GM19328 (cell line): ENCODE data around the gene IL17A.
"Not testable (repeated sequence)": the region's sequence is repeated elsewhere in the genome, so short reads cannot be mapped to it uniquely, and the experiment has no call there.

Source experiments
- ATAC-seq: cut with Tn5 transposase; IDR thresholded peaks from one replicate; pipeline ENCODE4 v1.9.1; 2021; ENCODE audit warnings: mild to moderate bottlenecking, moderate library complexity; ENCODE audit not compliant: unreplicated experiment

The IL17A gene

GRCh38 chr6:52162940-52163908 lies 23.0 kb upstream of the IL17A start:
- ATAC-seq = peak; percentile 73

DNA sequence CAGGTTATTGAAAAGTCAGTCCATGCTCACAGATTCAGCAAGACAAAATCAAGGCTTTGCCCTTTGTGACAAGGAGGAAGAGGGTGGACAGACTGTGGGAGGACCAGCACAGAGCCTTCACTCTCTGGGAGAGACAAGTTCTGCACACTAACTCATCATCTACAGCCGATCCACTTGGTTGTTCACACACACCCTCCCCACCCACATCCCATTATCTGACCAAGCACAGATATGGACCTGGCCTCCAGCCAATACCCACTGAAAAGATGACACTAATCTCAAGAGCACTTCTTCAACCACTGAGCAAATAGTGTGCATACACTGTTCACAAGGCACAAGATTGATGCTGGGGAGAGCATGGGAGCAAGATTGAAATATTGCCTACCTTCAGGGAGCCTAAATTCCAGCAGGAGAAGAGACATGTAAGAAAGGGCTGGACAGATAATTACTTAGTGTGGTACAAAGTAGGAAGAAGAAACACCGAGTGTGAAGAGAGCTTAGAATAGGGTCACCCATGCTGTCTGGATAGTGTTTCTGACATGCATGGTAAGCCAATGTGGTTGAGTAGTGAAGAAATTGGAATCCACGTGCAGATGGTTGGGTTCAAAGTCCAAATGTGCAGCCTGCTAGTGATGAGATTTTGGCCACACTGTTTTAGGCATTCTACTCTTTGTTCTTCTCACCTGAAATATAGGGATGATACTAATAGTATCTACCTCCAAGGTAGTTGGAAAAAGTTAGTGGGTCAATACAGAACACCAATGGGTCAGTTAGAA lies 21.7 kb upstream of the IL17A start:
- ATAC-seq = no peak

- no peak for ATAC-seq
These were observed 18.9 kb upstream of the IL17A start for GRCh38 chr6:52167267-52167666.

DNA sequence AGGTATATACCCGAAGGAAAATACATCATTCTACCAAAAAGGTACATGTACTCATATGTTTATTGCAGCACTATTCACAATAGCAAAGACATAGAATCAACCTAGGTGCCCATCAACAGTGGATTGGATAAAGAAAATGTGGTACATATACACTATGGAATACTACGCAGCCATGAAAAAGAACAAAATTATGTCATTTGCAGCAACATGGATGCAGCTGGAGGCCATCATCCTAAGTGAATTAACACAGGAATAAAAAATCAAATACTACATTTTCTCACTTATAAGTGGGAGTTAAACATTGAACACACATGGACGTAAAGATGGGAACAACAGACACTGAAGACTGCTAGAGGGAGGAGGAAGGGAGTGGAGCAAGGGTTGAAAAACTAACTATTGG lies 17.8 kb upstream of the IL17A start:
- not testable (repeated sequence) for ATAC-seq

- ATAC-seq = no peak
These were observed 12.1 kb upstream of the IL17A start for GRCh38 chr6:52174118-52174517.

- ATAC-seq = peak; percentile 61
These were observed 9.6 kb upstream of the IL17A start for GRCh38 chr6:52176550-52176949.

GRCh38 chr6:52177961-52178360 lies 8.2 kb upstream of the IL17A start:
- ATAC-seq = no peak

- ATAC-seq = peak; percentile 64
These were observed 5.2 kb upstream of the IL17A start for GRCh38 chr6:52180787-52181558.

DNA sequence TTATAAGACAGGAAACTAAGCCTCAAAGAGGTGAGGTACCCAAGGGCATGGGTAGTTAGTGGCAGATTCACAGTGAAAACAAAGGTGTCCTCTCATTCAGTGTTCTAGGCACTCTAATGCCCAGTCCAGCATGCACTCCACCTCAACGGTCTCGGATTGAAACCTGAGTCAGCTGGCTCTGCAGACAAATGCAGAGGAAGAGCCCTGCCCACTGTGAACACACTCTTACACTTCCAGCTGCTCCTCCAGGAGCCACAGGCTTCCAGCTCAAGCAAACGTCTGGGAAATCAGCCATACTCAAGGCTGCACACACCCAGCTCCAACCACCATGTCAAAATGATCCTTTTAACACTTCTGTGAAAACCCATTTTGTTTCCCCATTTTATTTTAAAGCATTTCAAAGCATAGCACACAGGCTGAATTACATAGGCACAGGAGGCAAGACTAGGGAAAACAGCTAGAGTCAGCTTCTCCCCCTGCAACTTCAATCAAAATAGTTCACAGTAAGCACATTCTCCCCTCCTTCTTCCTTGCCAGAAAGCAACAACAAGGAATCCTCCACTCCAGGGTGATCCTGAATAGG lies 3.0 kb upstream of the IL17A start:
- no peak for ATAC-seq

- ATAC-seq = peak; percentile 77
These were observed 305 bp downstream of the IL17A start for GRCh38 chr6:52186480-52186879.

- ATAC-seq = no peak
These were observed 923 bp downstream of the IL17A start for GRCh38 chr6:52187098-52187497.

DNA sequence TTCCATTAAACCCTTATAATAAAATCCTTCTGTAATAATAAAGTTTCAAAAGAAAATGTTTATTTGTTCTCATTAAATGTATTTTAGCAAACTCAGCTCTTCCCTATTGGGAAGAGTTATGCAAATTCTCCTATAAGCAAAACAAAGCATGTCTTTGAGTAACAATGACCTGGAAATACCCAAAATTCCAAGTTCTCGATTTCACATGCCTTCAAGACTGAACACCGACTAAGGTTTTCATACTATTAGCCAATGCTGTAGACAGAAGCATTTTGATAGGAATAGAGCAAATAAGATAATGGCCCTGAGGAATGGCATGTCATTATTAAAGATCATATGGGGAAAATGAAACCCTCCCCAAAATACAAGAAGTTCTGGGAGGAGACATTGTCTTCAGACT lies 3.8 kb downstream of the IL17A start:
- ATAC-seq = no peak

DNA sequence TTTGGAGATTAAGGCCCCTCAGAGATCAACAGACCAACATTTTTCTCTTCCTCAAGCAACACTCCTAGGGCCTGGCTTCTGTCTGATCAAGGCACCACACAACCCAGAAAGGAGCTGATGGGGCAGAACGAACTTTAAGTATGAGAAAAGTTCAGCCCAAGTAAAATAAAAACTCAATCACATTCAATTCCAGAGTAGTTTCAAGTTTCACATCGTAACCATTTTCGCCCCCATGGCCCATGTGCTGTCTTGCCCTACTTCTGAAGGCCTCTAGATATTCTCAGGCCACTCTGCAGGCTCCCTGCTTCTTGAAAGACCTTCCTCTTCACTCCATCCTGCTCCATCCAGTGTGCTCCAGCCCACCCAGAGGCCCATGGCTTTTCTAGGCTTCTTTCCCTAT lies 4.2 kb downstream of the IL17A start:
- no peak for ATAC-seq

DNA sequence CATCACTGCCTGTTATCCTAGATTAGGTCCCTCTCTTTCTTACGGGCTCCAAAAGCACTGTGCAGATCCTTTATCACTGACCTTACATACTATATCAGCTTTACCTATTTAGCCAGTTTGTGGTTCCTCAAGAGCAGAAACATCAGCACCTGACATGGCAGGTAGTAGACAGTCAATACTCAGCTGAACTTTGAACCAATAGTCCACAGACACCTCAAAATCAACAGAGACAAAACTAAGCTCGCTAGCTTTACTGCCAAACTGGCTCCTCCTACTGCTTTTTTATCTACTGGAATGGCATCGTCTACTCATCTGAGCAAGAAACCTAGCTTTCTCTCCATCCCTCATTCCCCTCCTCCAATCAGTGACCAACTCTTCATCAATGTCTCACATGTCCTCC lies 5.6 kb downstream of the IL17A start:
- no peak for ATAC-seq

- no peak for ATAC-seq
These were observed 9.7 kb downstream of the IL17A start for GRCh38 chr6:52195886-52196285.

DNA sequence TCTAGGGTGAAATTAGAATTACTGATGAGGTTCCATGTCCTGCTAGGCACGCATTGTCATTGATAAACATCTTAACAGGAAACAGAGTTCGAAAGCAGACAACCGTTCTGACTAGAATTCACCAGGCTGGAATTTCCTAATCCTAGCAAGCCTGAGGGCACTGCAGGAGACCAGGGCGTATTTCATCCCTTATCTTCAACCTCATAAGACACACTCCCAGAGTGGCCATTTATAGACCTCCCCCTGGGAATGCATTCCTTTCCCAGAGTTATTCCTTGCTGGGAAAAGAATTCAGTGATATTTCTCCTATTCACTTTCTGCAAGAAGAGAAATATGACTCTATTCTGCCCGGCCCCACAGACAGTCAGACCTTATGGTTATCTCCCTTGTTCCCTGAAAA lies 13.9 kb downstream of the IL17A start:
- not testable (repeated sequence) for ATAC-seq

- ATAC-seq = no peak
These were observed 14.9 kb downstream of the IL17A start for GRCh38 chr6:52201046-52201445.

- ATAC-seq = no peak
These were observed 15.3 kb downstream of the IL17A start for GRCh38 chr6:52201493-52201892.

GRCh38 chr6:52207066-52207465 lies 20.9 kb downstream of the IL17A start:
- ATAC-seq = no peak

GRCh38 chr6:52208612-52209011 lies 22.4 kb downstream of the IL17A start:
- ATAC-seq = no peak

GRCh38 chr6:52209770-52210169 lies 23.6 kb downstream of the IL17A start:
- peak; percentile 33 for ATAC-seq
